ENCODE measurements around the gene KCNK3. TPM values are rescaled to one million over a fixed set of nuclear protein-coding genes. Genes with fewer than 3 reads are reported as not detected.

Gene KCNK3
- total and polyA plus RNA-seq, 2 of the 13 experiments (the other 11 are each of a cell fraction or from before 2014, with no cell fraction given), result not detected

DNA sequence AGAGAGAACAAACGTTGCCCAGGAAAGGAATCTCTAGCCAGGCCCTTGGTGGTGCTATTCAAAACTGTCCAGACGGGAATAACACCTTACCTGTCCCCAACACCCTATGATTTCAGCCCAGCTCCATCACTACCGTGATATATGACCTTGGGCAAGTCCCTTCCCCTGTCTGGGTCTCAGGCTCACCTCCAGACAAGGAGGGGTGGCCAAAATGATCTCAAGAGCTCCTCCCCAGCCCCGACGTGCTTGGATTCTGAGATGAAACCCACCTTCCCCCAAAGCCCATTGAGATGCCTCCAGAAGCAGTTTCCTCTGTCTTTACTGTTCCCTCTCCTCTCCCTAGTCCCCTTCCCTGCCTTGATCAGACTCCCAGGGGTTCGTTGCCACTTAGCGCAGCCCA lies 1.5 kb downstream of the KCNK3 start:
- no peak overlapping the region for H3K9ac ChIP-seq (ENCODE audit: insufficient read depth, low read depth, low read length)
- POLR2A ChIA-PET, result no interaction called here
- H3K9me3 ChIP-seq (ENCODE audit: low read length), result no peaks in the 10 kb centered on the region
- BruUV-seq (replicated peaks), result no TSS peak
- WGBS (ENCODE audit: low lambda C conversion rate), result 25% methylated on average over 7 of the region's 7 CpGs
- ATAC-seq (no peak), DNase-seq (ENCODE audit: low spot score) (no peak), FAIRE-seq (no peak)
- H2AFZ ChIP-seq (ENCODE audit: low read length), result no peak overlapping the region
- no peaks in the 10 kb centered on the region for H3K36me3 ChIP-seq (replicated peaks in 1 of 2; ENCODE audit: control insufficient read depth in 1 of 2, insufficient read depth in 2 of 2, low read length in 2 of 2)
- no peak overlapping the region for H3K4me3 ChIP-seq (replicated peaks in 1 of 3; ENCODE audit: insufficient read depth in 1 of 3, low read depth in 2 of 3, low read length in 3 of 3)
- in situ Hi-C loops (cut with HindIII; ENCODE audit: extremely low pct_ligation_motif_present, low pct_unique_long_range_greater_than_20kb) (no loop called here), intact Hi-C loops (cut with micrococcal nuclease; ENCODE audit: unreplicated experiment) (no loop called here)
- H3K27me3 ChIP-seq (ENCODE audit: control insufficient read depth in 1 of 2, insufficient read depth in 2 of 2, low read length in 2 of 2), result peaks cover 8 to 74% of the 10 kb centered on the region in 2 experiments; a peak in 4 of 5 replicates
- H3K27ac ChIP-seq (ENCODE audit: extremely low read length, insufficient read depth, low read length), result no peak overlapping the region
- peaks cover 8% of the 10 kb centered on the region; the same call in 1 of the 2 replicates for H4K20me1 ChIP-seq (ENCODE audit: insufficient read depth, low read length)
- no peaks in the 10 kb centered on the region for H3K79me2 ChIP-seq (ENCODE audit: insufficient read depth, low read length)
- CTCF ChIA-PET (ENCODE audit: low intra/inter-chr PET ratio, low total read pairs), result no interaction called here
- no peak overlapping the region for H3K4me2 ChIP-seq (ENCODE audit: low read depth, low read length)
- H3K4me1 ChIP-seq (ENCODE audit: insufficient read depth, low read length), result no peaks in the 10 kb centered on the region
- TF ChIP-seq ZBTB7A (CRISPR knock-in tag; IDR thresholded peaks at IDR 0.05) (no peak), GPN1 (CRISPR knock-in tag; IDR thresholded peaks at IDR 0.05; ENCODE audit: borderline replicate concordance) (no peak), ZNF674 (CRISPR knock-in tag; IDR thresholded peaks at IDR 0.05; ENCODE audit: low read depth) (no peak), FOXO1 (CRISPR knock-in tag; IDR thresholded peaks at IDR 0.05) (no peak), PRPF4 (IDR thresholded peaks at IDR 0.05; ENCODE audit: low read depth, low read length, poor library complexity, severe bottlenecking) (no peak), ZNF83 (CRISPR knock-in tag; IDR thresholded peaks at IDR 0.05; ENCODE audit: borderline replicate concordance) (no peak), FOXP4 (CRISPR knock-in tag; IDR thresholded peaks at IDR 0.05) (no peak), CBX2 (IDR thresholded peaks at IDR 0.05; ENCODE audit: low read depth, low read length) (no peak), CBX2 (CRISPR knock-in tag; IDR thresholded peaks at IDR 0.05; ENCODE audit: low read depth) (no peak)
- TF ChIP-seq, protein P1, sequence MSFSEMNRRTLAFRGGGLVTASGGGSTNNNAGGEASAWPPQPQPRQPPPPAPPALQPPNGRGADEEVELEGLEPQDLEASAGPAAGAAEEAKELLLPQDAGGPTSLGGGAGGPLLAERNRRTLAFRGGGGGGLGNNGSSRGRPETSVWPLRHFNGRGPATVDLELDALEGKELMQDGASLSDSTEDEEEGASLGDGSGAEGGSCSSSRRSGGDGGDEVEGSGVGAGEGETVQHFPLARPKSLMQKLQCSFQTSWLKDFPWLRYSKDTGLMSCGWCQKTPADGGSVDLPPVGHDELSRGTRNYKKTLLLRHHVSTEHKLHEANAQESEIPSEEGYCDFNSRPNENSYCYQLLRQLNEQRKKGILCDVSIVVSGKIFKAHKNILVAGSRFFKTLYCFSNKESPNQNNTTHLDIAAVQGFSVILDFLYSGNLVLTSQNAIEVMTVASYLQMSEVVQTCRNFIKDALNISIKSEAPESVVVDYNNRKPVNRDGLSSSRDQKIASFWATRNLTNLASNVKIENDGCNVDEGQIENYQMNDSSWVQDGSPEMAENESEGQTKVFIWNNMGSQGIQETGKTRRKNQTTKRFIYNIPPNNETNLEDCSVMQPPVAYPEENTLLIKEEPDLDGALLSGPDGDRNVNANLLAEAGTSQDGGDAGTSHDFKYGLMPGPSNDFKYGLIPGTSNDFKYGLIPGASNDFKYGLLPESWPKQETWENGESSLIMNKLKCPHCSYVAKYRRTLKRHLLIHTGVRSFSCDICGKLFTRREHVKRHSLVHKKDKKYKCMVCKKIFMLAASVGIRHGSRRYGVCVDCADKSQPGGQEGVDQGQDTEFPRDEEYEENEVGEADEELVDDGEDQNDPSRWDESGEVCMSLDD (CRISPR knock-in tag; IDR thresholded peaks at IDR 0.05; ENCODE audit: borderline replicate concordance), result no peak
- TF ChIP-seq, protein P2, sequence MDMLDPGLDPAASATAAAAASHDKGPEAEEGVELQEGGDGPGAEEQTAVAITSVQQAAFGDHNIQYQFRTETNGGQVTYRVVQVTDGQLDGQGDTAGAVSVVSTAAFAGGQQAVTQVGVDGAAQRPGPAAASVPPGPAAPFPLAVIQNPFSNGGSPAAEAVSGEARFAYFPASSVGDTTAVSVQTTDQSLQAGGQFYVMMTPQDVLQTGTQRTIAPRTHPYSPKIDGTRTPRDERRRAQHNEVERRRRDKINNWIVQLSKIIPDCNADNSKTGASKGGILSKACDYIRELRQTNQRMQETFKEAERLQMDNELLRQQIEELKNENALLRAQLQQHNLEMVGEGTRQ (IDR thresholded peaks at IDR 0.05; ENCODE audit: low read depth, low read length), result no peak
- TF ChIP-seq, protein P2 (CRISPR knock-in tag; IDR thresholded peaks at IDR 0.05; ENCODE audit: borderline replicate concordance), result no peak
- TF ChIP-seq, protein P3, sequence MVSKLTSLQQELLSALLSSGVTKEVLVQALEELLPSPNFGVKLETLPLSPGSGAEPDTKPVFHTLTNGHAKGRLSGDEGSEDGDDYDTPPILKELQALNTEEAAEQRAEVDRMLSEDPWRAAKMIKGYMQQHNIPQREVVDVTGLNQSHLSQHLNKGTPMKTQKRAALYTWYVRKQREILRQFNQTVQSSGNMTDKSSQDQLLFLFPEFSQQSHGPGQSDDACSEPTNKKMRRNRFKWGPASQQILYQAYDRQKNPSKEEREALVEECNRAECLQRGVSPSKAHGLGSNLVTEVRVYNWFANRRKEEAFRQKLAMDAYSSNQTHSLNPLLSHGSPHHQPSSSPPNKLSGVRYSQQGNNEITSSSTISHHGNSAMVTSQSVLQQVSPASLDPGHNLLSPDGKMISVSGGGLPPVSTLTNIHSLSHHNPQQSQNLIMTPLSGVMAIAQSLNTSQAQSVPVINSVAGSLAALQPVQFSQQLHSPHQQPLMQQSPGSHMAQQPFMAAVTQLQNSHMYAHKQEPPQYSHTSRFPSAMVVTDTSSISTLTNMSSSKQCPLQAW (CRISPR knock-in tag; IDR thresholded peaks at IDR 0.05), result no peak
- TF ChIP-seq, protein P4, sequence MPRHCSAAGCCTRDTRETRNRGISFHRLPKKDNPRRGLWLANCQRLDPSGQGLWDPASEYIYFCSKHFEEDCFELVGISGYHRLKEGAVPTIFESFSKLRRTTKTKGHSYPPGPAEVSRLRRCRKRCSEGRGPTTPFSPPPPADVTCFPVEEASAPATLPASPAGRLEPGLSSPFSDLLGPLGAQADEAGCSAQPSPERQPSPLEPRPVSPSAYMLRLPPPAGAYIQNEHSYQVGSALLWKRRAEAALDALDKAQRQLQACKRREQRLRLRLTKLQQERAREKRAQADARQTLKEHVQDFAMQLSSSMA (CRISPR knock-in tag; IDR thresholded peaks at IDR 0.05), result no peak

All from HepG2 (cell line).